K562 (cell line): ENCODE measurements around the gene TFB2M. TPM values are rescaled to one million over a fixed set of nuclear protein-coding genes. Genes with fewer than 3 reads are reported as not detected.

Experiments
- ARHGAP35 ChIP-seq: fragments of 450-650 bp; IDR thresholded peaks from 2 replicates; pipeline ENCODE4 v1.6.1; 2018; ENCODE audit not compliant: partially characterized antibody
- BHLHE40 ChIP-seq: IDR thresholded peaks from 2 replicates; pipeline ENCODE4 v1.6.1; 2011; ENCODE audit warnings: low read length, improper control_type of control experiment
- BRD9 ChIP-seq: fragments of 450-650 bp; IDR thresholded peaks from 2 replicates; pipeline ENCODE4 v1.6.1; 2018; ENCODE audit warnings: low read depth; ENCODE audit not compliant: partially characterized antibody
- CHD2 ChIP-seq: IDR thresholded peaks from 2 replicates; pipeline ENCODE4 v1.6.1; 2011; ENCODE audit warnings: low read depth, low read length
- DACH1 ChIP-seq: fragments of 450-650 bp; IDR thresholded peaks from 2 replicates; pipeline ENCODE4 v1.6.1; 2018; ENCODE audit not compliant: partially characterized antibody
- E2F1 ChIP-seq: sonication (generic); formaldehyde crosslinking; IDR thresholded peaks from 2 replicates; pipeline ENCODE4 v1.8.1; 2023; ENCODE audit warnings: mild to moderate bottlenecking, missing genetic modification reagents, moderate library complexity
- ERF ChIP-seq: fragments of 450-650 bp; formaldehyde crosslinking; IDR thresholded peaks from 2 replicates; pipeline ENCODE4 v1.4.0; 2020; ENCODE audit warnings: mild to moderate bottlenecking, mixed read lengths
- IRF2 ChIP-seq: sonication (generic); formaldehyde crosslinking; IDR thresholded peaks from 2 replicates; pipeline ENCODE4 v1.8.1; 2022; ENCODE audit warnings: mild to moderate bottlenecking, missing genetic modification reagents
- OTX1 ChIP-seq: fragments of 450-650 bp; formaldehyde crosslinking; IDR thresholded peaks from 2 replicates; pipeline ENCODE4 v1.4.0; 2022; ENCODE audit warnings: mild to moderate bottlenecking
- STAT5A ChIP-seq: IDR thresholded peaks from 2 replicates; pipeline ENCODE4 v1.6.1; 2012; ENCODE audit warnings: low read length, inconsistent platforms, borderline replicate concordance
- TCF15 ChIP-seq: fragments of 250-450 bp; sonication (Bioruptor Pico); IDR thresholded peaks from 2 replicates; pipeline ENCODE4 v1.8.0; 2022; ENCODE audit warnings: moderate library complexity, mild to moderate bottlenecking, inconsistent platforms
- ZBTB17 ChIP-seq: fragments of 450-650 bp; formaldehyde crosslinking; IDR thresholded peaks from 2 replicates; pipeline ENCODE4 v1.4.0; 2020; ENCODE audit warnings: mild to moderate bottlenecking
- ZEB2 ChIP-seq: fragments of 450-650 bp; IDR thresholded peaks from 2 replicates; pipeline ENCODE4 v1.6.1; 2016
- ZFX ChIP-seq: sonication (generic); formaldehyde crosslinking; IDR thresholded peaks from 2 replicates; pipeline ENCODE4 v1.8.0; 2022; ENCODE audit warnings: mild to moderate bottlenecking, missing genetic modification reagents, moderate library complexity
- ZNF232 ChIP-seq: sonication (generic); formaldehyde crosslinking; IDR thresholded peaks from 2 replicates; pipeline ENCODE4 v1.8.0; 2022; ENCODE audit warnings: mild to moderate bottlenecking, missing genetic modification reagents
- ZNF253 ChIP-seq: fragments of 250-450 bp; sonication (Bioruptor Pico); conservative IDR thresholded peaks from 2 replicates; pipeline ENCODE4 v1.6.1; 2021; ENCODE audit warnings: mild to moderate bottlenecking
- ZNF347 ChIP-seq: fragments of 450-650 bp; formaldehyde crosslinking; IDR thresholded peaks from 2 replicates; pipeline ENCODE4 v1.4.0; 2020; ENCODE audit warnings: low read depth, mild to moderate bottlenecking, moderate library complexity
- ZNF830 ChIP-seq: fragments of 250-450 bp; sonication (Bioruptor Pico); IDR thresholded peaks from 2 replicates; pipeline ENCODE4 v1.5.0; 2021; ENCODE audit warnings: mild to moderate bottlenecking
- polyA plus RNA-seq, 8 experiments: library from polyadenylated mRNA; depleted of rRNA in 4 of 8; stranded (reverse) in 5 of 8; unstranded in 3 of 8; fragments of >200 nt; fragmentation: Nextera tagmentation in 2 of 8; fragmentation: Illumina TruSeq in 1 of 8; extraction: Ambion mirVana in 2 of 8; extraction: Trizol in 1 of 8; gene quantifications; 2 replicates each; pipeline versions ENCODE4 v1.2.1 to v1.2.3, GENCODE V29; 2011 to 2014; ENCODE audit warnings: inconsistent platforms in 1 of 8, missing spikeins in 1 of 8
- total RNA-seq, 7 experiments: library from RNA; depleted of rRNA in 6 of 7; stranded (reverse); fragments of >200 nt in 6 of 7; fragmentation: Illumina TruSeq in 2 of 7; extraction: Trizol in 2 of 7; gene quantifications; 2 replicates each; pipeline versions ENCODE4 v1.2.1 to v1.2.3, GENCODE V29; 2011 to 2021; ENCODE audit warnings: low replicate concordance in 1 of 7
- TF ChIP-seq, protein P1 (sequence below): fragments of 450-650 bp; IDR thresholded peaks from 2 replicates; pipeline ENCODE4 v1.6.1; 2017; ENCODE audit warnings: antibody characterized with exemption, mild to moderate bottlenecking
- TF ChIP-seq, protein P2 (sequence below), 2 experiments: IDR thresholded peaks; 2 replicates each; pipeline ENCODE4 v1.6.1; 2011; ENCODE audit warnings: borderline replicate concordance in 1 of 2, control low read depth in 1 of 2, low read depth in 1 of 2, low read length in 1 of 2, mild to moderate bottlenecking in 1 of 2, mixed read lengths in 1 of 2, moderate library complexity in 1 of 2; ENCODE audit not compliant: insufficient read depth in 1 of 2, insufficient read length in 1 of 2, poor library complexity in 1 of 2, severe bottlenecking in 1 of 2; ENCODE audit errors: extremely low read depth in 1 of 2
- TF ChIP-seq, protein P3 (sequence below): fragments of 450-650 bp; formaldehyde crosslinking; IDR thresholded peaks from 2 replicates; pipeline ENCODE4 v1.4.0; 2022; ENCODE audit warnings: missing genetic modification characterization

Gene TFB2M
- total and polyA plus RNA-seq, 9 of the 15 experiments (the other 6 are each of a cell fraction or from before 2014, with no cell fraction given), result 55.1 to 162 (median 70.6) TPM

GRCh38 chr1:246566128-246566812 is at the start of gene TFB2M, which contains the start of gene CNST (continued):
- TF ChIP-seq, protein P1, sequence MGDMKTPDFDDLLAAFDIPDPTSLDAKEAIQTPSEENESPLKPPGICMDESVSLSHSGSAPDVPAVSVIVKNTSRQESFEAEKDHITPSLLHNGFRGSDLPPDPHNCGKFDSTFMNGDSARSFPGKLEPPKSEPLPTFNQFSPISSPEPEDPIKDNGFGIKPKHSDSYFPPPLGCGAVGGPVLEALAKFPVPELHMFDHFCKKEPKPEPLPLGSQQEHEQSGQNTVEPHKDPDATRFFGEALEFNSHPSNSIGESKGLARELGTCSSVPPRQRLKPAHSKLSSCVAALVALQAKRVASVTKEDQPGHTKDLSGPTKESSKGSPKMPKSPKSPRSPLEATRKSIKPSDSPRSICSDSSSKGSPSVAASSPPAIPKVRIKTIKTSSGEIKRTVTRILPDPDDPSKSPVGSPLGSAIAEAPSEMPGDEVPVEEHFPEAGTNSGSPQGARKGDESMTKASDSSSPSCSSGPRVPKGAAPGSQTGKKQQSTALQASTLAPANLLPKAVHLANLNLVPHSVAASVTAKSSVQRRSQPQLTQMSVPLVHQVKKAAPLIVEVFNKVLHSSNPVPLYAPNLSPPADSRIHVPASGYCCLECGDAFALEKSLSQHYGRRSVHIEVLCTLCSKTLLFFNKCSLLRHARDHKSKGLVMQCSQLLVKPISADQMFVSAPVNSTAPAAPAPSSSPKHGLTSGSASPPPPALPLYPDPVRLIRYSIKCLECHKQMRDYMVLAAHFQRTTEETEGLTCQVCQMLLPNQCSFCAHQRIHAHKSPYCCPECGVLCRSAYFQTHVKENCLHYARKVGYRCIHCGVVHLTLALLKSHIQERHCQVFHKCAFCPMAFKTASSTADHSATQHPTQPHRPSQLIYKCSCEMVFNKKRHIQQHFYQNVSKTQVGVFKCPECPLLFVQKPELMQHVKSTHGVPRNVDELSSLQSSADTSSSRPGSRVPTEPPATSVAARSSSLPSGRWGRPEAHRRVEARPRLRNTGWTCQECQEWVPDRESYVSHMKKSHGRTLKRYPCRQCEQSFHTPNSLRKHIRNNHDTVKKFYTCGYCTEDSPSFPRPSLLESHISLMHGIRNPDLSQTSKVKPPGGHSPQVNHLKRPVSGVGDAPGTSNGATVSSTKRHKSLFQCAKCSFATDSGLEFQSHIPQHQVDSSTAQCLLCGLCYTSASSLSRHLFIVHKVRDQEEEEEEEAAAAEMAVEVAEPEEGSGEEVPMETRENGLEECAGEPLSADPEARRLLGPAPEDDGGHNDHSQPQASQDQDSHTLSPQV, result no peak
- TF ChIP-seq BHLHE40, result no peak
- no peak; the same call in 1 of the 2 replicates for TF ChIP-seq ZNF232 (CRISPR knock-in tag)
- peak; percentile 40; the same call in 1 of the 2 replicates for TF ChIP-seq ZFX (CRISPR knock-in tag)
- peak; percentile 34 for TF ChIP-seq DACH1
- TF ChIP-seq IRF2 (CRISPR knock-in tag), result no peak
- no peak for TF ChIP-seq ARHGAP35
- TF ChIP-seq, protein P2, sequence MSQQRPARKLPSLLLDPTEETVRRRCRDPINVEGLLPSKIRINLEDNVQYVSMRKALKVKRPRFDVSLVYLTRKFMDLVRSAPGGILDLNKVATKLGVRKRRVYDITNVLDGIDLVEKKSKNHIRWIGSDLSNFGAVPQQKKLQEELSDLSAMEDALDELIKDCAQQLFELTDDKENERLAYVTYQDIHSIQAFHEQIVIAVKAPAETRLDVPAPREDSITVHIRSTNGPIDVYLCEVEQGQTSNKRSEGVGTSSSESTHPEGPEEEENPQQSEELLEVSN (IDR thresholded peaks at IDR 0.05; ENCODE audit: borderline replicate concordance in 1 of 2, extremely low read depth in 1 of 2, insufficient read depth in 1 of 2, insufficient read length in 1 of 2, low read depth in 1 of 2, low read length in 1 of 2, poor library complexity in 1 of 2, severe bottlenecking in 1 of 2), result peak in 1 of 2 experiments; percentile 45
- peak; percentile 19; the same call in 1 of the 2 replicates for TF ChIP-seq STAT5A
- no peak; the same call in 1 of the 2 replicates for TF ChIP-seq CHD2
- TF ChIP-seq ZNF253 (CRISPR knock-in tag), result no peak
- peak; percentile 21; the same call in 1 of the 2 replicates for TF ChIP-seq ZNF830 (CRISPR knock-in tag)
- TF ChIP-seq ZEB2, result no peak; the same call in 1 of the 2 replicates
- TF ChIP-seq TCF15 (CRISPR knock-in tag), result no peak
- TF ChIP-seq OTX1 (CRISPR knock-in tag), result no peak
- TF ChIP-seq ERF (CRISPR knock-in tag), result peak; percentile 62; the same call in 1 of the 2 replicates
- TF ChIP-seq, protein P3, sequence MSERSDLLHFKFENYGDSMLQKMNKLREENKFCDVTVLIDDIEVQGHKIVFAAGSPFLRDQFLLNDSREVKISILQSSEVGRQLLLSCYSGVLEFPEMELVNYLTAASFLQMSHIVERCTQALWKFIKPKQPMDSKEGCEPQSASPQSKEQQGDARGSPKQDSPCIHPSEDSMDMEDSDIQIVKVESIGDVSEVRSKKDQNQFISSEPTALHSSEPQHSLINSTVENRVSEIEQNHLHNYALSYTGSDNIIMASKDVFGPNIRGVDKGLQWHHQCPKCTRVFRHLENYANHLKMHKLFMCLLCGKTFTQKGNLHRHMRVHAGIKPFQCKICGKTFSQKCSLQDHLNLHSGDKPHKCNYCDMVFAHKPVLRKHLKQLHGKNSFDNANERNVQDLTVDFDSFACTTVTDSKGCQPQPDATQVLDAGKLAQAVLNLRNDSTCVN, result no peak
- TF ChIP-seq E2F1 (CRISPR knock-in tag), result peak; percentile 84
- TF ChIP-seq ZNF347 (CRISPR knock-in tag), result no peak
- TF ChIP-seq BRD9, result no peak
- TF ChIP-seq ZBTB17 (CRISPR knock-in tag), result no peak
